SJCRH30 (cell line): ENCODE data around the gene IL1R2. TPM values are rescaled to one million over a fixed set of nuclear protein-coding genes. Genes with fewer than 3 reads are reported as not detected.

Experiments
- DNase-seq, 2 experiments: peaks; one replicate each; pipeline ENCODE4 v3.0.0-alpha.2; 2015 to 2020
- H3K27ac ChIP-seq: fragments of 250-450 bp; sonication (Bioruptor Pico); 2 replicates; pipeline ENCODE4 v1.5.1; 2020; ENCODE audit warnings: mild to moderate bottlenecking, moderate library complexity
- H3K27me3 ChIP-seq: fragments of 250-450 bp; sonication (Bioruptor Pico); 2 replicates; pipeline ENCODE4 v1.5.1; 2020; ENCODE audit warnings: mild to moderate bottlenecking, moderate library complexity
- H3K36me3 ChIP-seq: fragments of 250-450 bp; sonication (Bioruptor Pico); 2 replicates; pipeline ENCODE4 v1.5.1; 2020; ENCODE audit warnings: mild to moderate bottlenecking, moderate library complexity
- H3K4me1 ChIP-seq: fragments of 250-450 bp; sonication (Bioruptor Pico); 2 replicates; pipeline ENCODE4 v1.5.1; 2020; ENCODE audit warnings: mild to moderate bottlenecking, moderate library complexity
- H3K4me3 ChIP-seq: fragments of 250-450 bp; sonication (Bioruptor Pico); 2 replicates; pipeline ENCODE4 v1.5.1; 2020; ENCODE audit warnings: mild to moderate bottlenecking, moderate library complexity
- H3K9me3 ChIP-seq: fragments of 250-450 bp; sonication (Bioruptor Pico); replicated peaks from 2 replicates; pipeline ENCODE4 v1.5.1; 2020; ENCODE audit warnings: mild to moderate bottlenecking, moderate library complexity
- total RNA-seq: library from RNA; depleted of rRNA; stranded (reverse); fragments of >200 nt; shearing (Covaris generic); gene quantifications from 2 replicates; pipeline ENCODE4 v1.2.3, GENCODE V29; 2014

IL1R2 gene
- total RNA-seq, 1 experiment from 2014 or later, result not detected

GRCh38 chr2:101985101-101985792 is 6.5 kb upstream of the IL1R2 start:
- H3K9me3 ChIP-seq, result no peaks in the 10 kb centered on the region
- no peak for DNase-seq
- H3K27ac ChIP-seq, result no peak overlapping the region
- no peaks in the 10 kb centered on the region for H3K4me1 ChIP-seq
- H3K27me3 ChIP-seq, result no peaks in the 10 kb centered on the region
- no peak overlapping the region for H3K4me3 ChIP-seq
- H3K36me3 ChIP-seq, result no peaks in the 10 kb centered on the region

- Histone ChIP-seq H3K27ac (no peak overlapping the region), H3K4me1 (no peaks in the 10 kb centered on the region), H3K4me3 (no peak overlapping the region), H3K36me3 (no peaks in the 10 kb centered on the region), H3K9me3 (no peaks in the 10 kb centered on the region), H3K27me3 (no peaks in the 10 kb centered on the region)
- DNase-seq, result no peak
Observed at GRCh38 chr2:101985793-101986164, 6.0 kb upstream of the IL1R2 start.

GRCh38 chr2:101986376-101986775 is 5.4 kb upstream of the IL1R2 start:
- no peaks in the 10 kb centered on the region for H3K9me3 ChIP-seq
- no peaks in the 10 kb centered on the region for H3K4me1 ChIP-seq
- no peak overlapping the region for H3K4me3 ChIP-seq
- no peak for DNase-seq
- H3K27ac ChIP-seq, result no peak overlapping the region
- no peaks in the 10 kb centered on the region for H3K36me3 ChIP-seq
- H3K27me3 ChIP-seq, result no peaks in the 10 kb centered on the region

GRCh38 chr2:101986804-101987740 is 4.7 kb upstream of the IL1R2 start:
- Histone ChIP-seq H3K36me3 (no peaks in the 10 kb centered on the region), H3K4me3 (no peak overlapping the region), H3K27me3 (no peaks in the 10 kb centered on the region), H3K9me3 (no peaks in the 10 kb centered on the region), H3K27ac (no peak overlapping the region), H3K4me1 (no peaks in the 10 kb centered on the region)
- no peak for DNase-seq

- no peak for DNase-seq
- Histone ChIP-seq H3K36me3 (no peaks in the 10 kb centered on the region), H3K27ac (no peak overlapping the region), H3K27me3 (no peaks in the 10 kb centered on the region), H3K4me1 (no peaks in the 10 kb centered on the region), H3K4me3 (no peak overlapping the region), H3K9me3 (no peaks in the 10 kb centered on the region)
Observed at GRCh38 chr2:101987832-101988231, 3.9 kb upstream of the IL1R2 start.

- Histone ChIP-seq H3K4me3 (no peak overlapping the region), H3K9me3 (no peaks in the 10 kb centered on the region), H3K27ac (no peak overlapping the region), H3K27me3 (no peaks in the 10 kb centered on the region), H3K36me3 (no peaks in the 10 kb centered on the region), H3K4me1 (no peaks in the 10 kb centered on the region)
- DNase-seq, result no peak
Observed at GRCh38 chr2:101988541-101988940, 3.2 kb upstream of the IL1R2 start.

GRCh38 chr2:101989740-101990460 is 1.9 kb upstream of the IL1R2 start:
- no peaks in the 10 kb centered on the region for H3K4me1 ChIP-seq
- H3K4me3 ChIP-seq, result no peak overlapping the region
- H3K36me3 ChIP-seq, result no peaks in the 10 kb centered on the region
- DNase-seq, result no peak
- no peak overlapping the region for H3K27ac ChIP-seq
- no peaks in the 10 kb centered on the region for H3K9me3 ChIP-seq
- no peaks in the 10 kb centered on the region for H3K27me3 ChIP-seq

GRCh38 chr2:101993772-101994171 is 2.0 kb downstream of the IL1R2 start:
- Histone ChIP-seq H3K27me3 (no peaks in the 10 kb centered on the region; the same call in 1 of the 2 replicates), H3K27ac (no peak overlapping the region), H3K9me3 (no peaks in the 10 kb centered on the region), H3K4me1 (no peaks in the 10 kb centered on the region), H3K36me3 (no peaks in the 10 kb centered on the region), H3K4me3 (no peak overlapping the region)
- no peak for DNase-seq

- Histone ChIP-seq H3K27me3 (no peaks in the 10 kb centered on the region; the same call in 1 of the 2 replicates), H3K27ac (no peak overlapping the region), H3K4me3 (no peak overlapping the region), H3K9me3 (no peaks in the 10 kb centered on the region), H3K36me3 (no peaks in the 10 kb centered on the region), H3K4me1 (no peaks in the 10 kb centered on the region)
- DNase-seq, result no peak
Observed at GRCh38 chr2:101995019-101995418, 3.3 kb downstream of the IL1R2 start.

- no peaks in the 10 kb centered on the region for H3K36me3 ChIP-seq
- H3K27me3 ChIP-seq, result no peaks in the 10 kb centered on the region; the same call in 1 of the 2 replicates
- no peak overlapping the region for H3K4me3 ChIP-seq
- DNase-seq, result no peak
- H3K9me3 ChIP-seq, result no peaks in the 10 kb centered on the region
- H3K27ac ChIP-seq, result no peak overlapping the region
- H3K4me1 ChIP-seq, result no peaks in the 10 kb centered on the region
Observed at GRCh38 chr2:101995804-101996203, 4.0 kb downstream of the IL1R2 start.

GRCh38 chr2:101998556-101998895 is 6.8 kb downstream of the IL1R2 start:
- no peaks in the 10 kb centered on the region for H3K36me3 ChIP-seq
- H3K4me1 ChIP-seq, result no peaks in the 10 kb centered on the region
- H3K27me3 ChIP-seq, result no peaks in the 10 kb centered on the region; the same call in 1 of the 2 replicates
- DNase-seq, result no peak
- H3K27ac ChIP-seq, result no peak overlapping the region
- no peak overlapping the region for H3K4me3 ChIP-seq
- no peaks in the 10 kb centered on the region for H3K9me3 ChIP-seq

- no peaks in the 10 kb centered on the region for H3K9me3 ChIP-seq
- H3K27me3 ChIP-seq, result no peaks in the 10 kb centered on the region; the same call in 1 of the 2 replicates
- H3K27ac ChIP-seq, result no peak overlapping the region
- H3K36me3 ChIP-seq, result no peaks in the 10 kb centered on the region
- no peak for DNase-seq
- no peaks in the 10 kb centered on the region for H3K4me1 ChIP-seq
- no peak overlapping the region for H3K4me3 ChIP-seq
Observed at GRCh38 chr2:101998896-101999789, 7.4 kb downstream of the IL1R2 start.

- DNase-seq, result no peak
- no peaks in the 10 kb centered on the region for H3K36me3 ChIP-seq
- H3K4me3 ChIP-seq, result no peak overlapping the region
- H3K27ac ChIP-seq, result no peak overlapping the region
- H3K9me3 ChIP-seq, result no peaks in the 10 kb centered on the region
- no peaks in the 10 kb centered on the region; the same call in 1 of the 2 replicates for H3K27me3 ChIP-seq
- no peaks in the 10 kb centered on the region for H3K4me1 ChIP-seq
Observed at GRCh38 chr2:102000012-102000411, 8.3 kb downstream of the IL1R2 start.
